ENCODE data around the gene NGLY1. TPM values are rescaled to one million over a fixed set of nuclear protein-coding genes. Genes with fewer than 3 reads are reported as not detected.

NGLY1 gene
- total RNA-seq, 2 experiments from 2014 or later, result 63.1 to 72.8 TPM

- Mint-ChIP-seq H3K27me3 (peaks cover 10% of the 10 kb centered on the region), H3K4me3 (no peak overlapping the region), H3K4me1 (no peaks in the 10 kb centered on the region), H3K36me3 (no peaks in the 10 kb centered on the region), H3K27ac (no peak overlapping the region), H3K9me3 (no peaks in the 10 kb centered on the region)
- no peak for DNase-seq
Observed at GRCh38 chr3:25706213-25706612, 77.0 kb downstream of the NGLY1 start.

- H3K27ac Mint-ChIP-seq, result no peak overlapping the region
- H3K4me3 Mint-ChIP-seq, result no peak overlapping the region
- no peaks in the 10 kb centered on the region for H3K4me1 Mint-ChIP-seq
- no peaks in the 10 kb centered on the region for H3K9me3 Mint-ChIP-seq
- peaks cover 3% of the 10 kb centered on the region for H3K27me3 Mint-ChIP-seq
- DNase-seq, result no peak
- no peaks in the 10 kb centered on the region for H3K36me3 Mint-ChIP-seq
Observed at GRCh38 chr3:25697553-25697952, 85.7 kb downstream of the NGLY1 start.

GRCh38 chr3:25695731-25696420, 87.4 kb downstream of the NGLY1 start:
- Mint-ChIP-seq H3K27ac (no peak overlapping the region), H3K27me3 (peaks cover 3% of the 10 kb centered on the region), H3K4me1 (no peaks in the 10 kb centered on the region), H3K9me3 (no peaks in the 10 kb centered on the region), H3K36me3 (no peaks in the 10 kb centered on the region), H3K4me3 (no peak overlapping the region)
- DNase-seq, result no peak

- no peaks in the 10 kb centered on the region for H3K9me3 Mint-ChIP-seq
- no peak overlapping the region for H3K27ac Mint-ChIP-seq
- no peaks in the 10 kb centered on the region for H3K36me3 Mint-ChIP-seq
- DNase-seq, result no peak
- H3K4me3 Mint-ChIP-seq, result no peak overlapping the region
- H3K27me3 Mint-ChIP-seq, result peaks cover 9% of the 10 kb centered on the region
- no peaks in the 10 kb centered on the region for H3K4me1 Mint-ChIP-seq
Observed at GRCh38 chr3:25693238-25693637, 90.0 kb downstream of the NGLY1 start.

- DNase-seq, result no peak
- Mint-ChIP-seq H3K4me1 (no peaks in the 10 kb centered on the region), H3K4me3 (no peak overlapping the region), H3K36me3 (no peaks in the 10 kb centered on the region), H3K27ac (no peak overlapping the region), H3K9me3 (no peaks in the 10 kb centered on the region), H3K27me3 (peaks cover 9% of the 10 kb centered on the region)
Observed at GRCh38 chr3:25692341-25692740, 90.9 kb downstream of the NGLY1 start.

- DNase-seq, result no peak
- H3K36me3 Mint-ChIP-seq, result no peaks in the 10 kb centered on the region
- H3K9me3 Mint-ChIP-seq, result no peaks in the 10 kb centered on the region
- H3K27ac Mint-ChIP-seq, result no peak overlapping the region
- H3K4me1 Mint-ChIP-seq, result no peaks in the 10 kb centered on the region
- H3K27me3 Mint-ChIP-seq, result peaks cover 9% of the 10 kb centered on the region
- H3K4me3 Mint-ChIP-seq, result no peak overlapping the region
Observed at GRCh38 chr3:25690768-25691533, 92.3 kb downstream of the NGLY1 start.

DNA sequence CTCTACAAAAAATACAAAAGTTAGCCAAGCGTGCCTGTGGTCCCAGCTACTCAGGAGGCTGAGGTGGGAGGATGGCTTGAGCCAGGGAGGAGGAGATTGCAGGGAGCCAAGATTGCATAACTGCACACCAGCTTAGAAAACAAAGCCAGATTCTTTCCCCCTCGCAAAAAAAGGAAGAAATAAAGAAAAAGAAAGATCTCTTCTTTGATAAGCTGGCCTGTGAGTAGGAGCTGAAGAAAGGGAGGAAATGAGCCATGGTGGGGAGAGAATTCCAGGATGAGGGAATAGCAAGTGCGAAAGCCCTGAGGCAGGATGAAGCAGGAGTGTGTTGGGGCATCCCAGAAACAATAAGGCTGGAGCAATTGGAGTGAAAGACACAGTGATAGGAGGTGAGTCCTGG, 94.0 kb downstream of the NGLY1 start:
- Mint-ChIP-seq H3K36me3 (no peaks in the 10 kb centered on the region), H3K4me1 (no peaks in the 10 kb centered on the region), H3K27me3 (peaks cover 9% of the 10 kb centered on the region), H3K4me3 (no peak overlapping the region), H3K9me3 (no peaks in the 10 kb centered on the region), H3K27ac (no peak overlapping the region)
- DNase-seq, result no peak

GRCh38 chr3:25687742-25688141, 95.5 kb downstream of the NGLY1 start:
- Mint-ChIP-seq H3K27ac (no peak overlapping the region), H3K4me3 (no peak overlapping the region), H3K36me3 (no peaks in the 10 kb centered on the region), H3K9me3 (no peaks in the 10 kb centered on the region), H3K27me3 (peaks cover 7% of the 10 kb centered on the region), H3K4me1 (no peaks in the 10 kb centered on the region)
- DNase-seq, result no peak

GRCh38 chr3:25686766-25687165, 96.5 kb downstream of the NGLY1 start:
- H3K4me1 Mint-ChIP-seq, result no peaks in the 10 kb centered on the region
- peaks cover 7% of the 10 kb centered on the region for H3K27me3 Mint-ChIP-seq
- no peaks in the 10 kb centered on the region for H3K9me3 Mint-ChIP-seq

DNA sequence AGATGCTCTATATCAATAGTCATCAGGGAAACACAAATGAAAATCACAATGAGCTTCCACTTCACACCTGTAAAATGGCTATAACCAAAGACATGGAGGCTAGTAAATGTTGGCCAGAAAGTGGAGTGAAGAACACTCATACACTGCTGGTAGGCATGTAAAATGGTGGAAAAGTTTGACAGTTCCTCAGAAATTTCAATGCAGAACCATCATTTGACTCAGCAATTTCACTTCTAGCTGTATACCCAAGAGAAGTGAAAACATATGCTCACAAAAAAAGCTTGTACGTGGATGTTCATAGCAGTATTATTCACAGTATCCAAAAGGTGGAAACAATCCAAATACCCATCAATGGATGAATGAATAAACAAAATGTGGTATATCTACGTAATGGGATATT, 99.4 kb downstream of the NGLY1 start:
- Mint-ChIP-seq H3K27ac (no peak overlapping the region), H3K4me3 (no peak overlapping the region), H3K9me3 (no peaks in the 10 kb centered on the region), H3K36me3 (no peaks in the 10 kb centered on the region), H3K27me3 (peaks cover under 1% of the 10 kb centered on the region), H3K4me1 (no peaks in the 10 kb centered on the region)
- no peak for DNase-seq

More at GRCh38 chr3:25686766-25687165, 96.5 kb downstream of the NGLY1 start:
- H3K27ac Mint-ChIP-seq, result no peak overlapping the region
- no peaks in the 10 kb centered on the region for H3K36me3 Mint-ChIP-seq
- DNase-seq, result no peak
- no peak overlapping the region for H3K4me3 Mint-ChIP-seq

DNA sequence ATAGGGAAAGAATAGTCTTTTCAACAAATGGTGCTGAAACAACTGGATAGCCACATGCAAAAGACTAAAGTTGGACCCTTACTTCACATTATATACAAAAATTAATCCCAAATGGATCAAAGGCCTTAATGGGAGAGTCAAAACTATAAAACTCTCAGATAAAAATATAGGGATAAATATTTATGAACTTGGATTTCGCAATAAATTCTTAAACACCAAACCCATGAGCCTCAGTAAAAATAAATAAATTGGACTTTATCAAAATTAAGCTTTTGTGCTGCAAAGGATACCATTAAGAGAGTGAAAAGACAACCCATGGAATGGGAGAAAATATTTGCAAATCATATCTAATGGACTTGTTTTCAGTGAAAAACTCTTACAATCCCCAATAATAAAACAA, 99.8 kb downstream of the NGLY1 start:
- Mint-ChIP-seq H3K36me3 (no peaks in the 10 kb centered on the region), H3K9me3 (no peaks in the 10 kb centered on the region), H3K27me3 (no peaks in the 10 kb centered on the region), H3K27ac (no peak overlapping the region), H3K4me3 (no peak overlapping the region), H3K4me1 (no peaks in the 10 kb centered on the region)
- no peak for DNase-seq

GRCh38 chr3:25679642-25680302, 103.5 kb downstream of the NGLY1 start:
- H3K4me1 Mint-ChIP-seq, result no peaks in the 10 kb centered on the region
- no peak overlapping the region for H3K4me3 Mint-ChIP-seq
- H3K27ac Mint-ChIP-seq, result no peak overlapping the region
- no peaks in the 10 kb centered on the region for H3K9me3 Mint-ChIP-seq
- H3K36me3 Mint-ChIP-seq, result no peaks in the 10 kb centered on the region
- H3K27me3 Mint-ChIP-seq, result no peaks in the 10 kb centered on the region
- no peak for DNase-seq

DNA sequence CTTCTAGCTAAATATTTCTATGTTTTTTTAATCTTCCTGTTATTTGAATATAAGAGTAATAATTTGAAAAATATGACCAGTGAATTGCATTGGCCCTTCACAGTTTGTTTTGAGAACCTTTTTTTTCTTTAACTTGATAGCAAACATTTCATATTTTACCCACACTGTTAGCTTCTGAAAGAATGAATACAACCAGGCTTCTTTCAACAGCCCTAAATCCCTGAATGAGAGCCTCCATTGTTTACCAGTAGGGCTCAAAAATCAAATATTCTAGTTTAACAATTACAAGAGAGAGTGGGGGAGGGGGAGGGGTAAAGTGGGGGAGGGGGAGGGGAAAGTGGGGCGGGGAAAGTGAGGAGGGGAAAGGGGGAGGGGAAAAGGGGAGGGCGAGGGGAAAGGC, 104.1 kb downstream of the NGLY1 start:
- no peak for DNase-seq
- H3K4me1 Mint-ChIP-seq, result no peaks in the 10 kb centered on the region
- no peak overlapping the region for H3K27ac Mint-ChIP-seq
- no peaks in the 10 kb centered on the region for H3K9me3 Mint-ChIP-seq
- H3K36me3 Mint-ChIP-seq, result no peaks in the 10 kb centered on the region
- no peak overlapping the region for H3K4me3 Mint-ChIP-seq
- no peaks in the 10 kb centered on the region for H3K27me3 Mint-ChIP-seq

GRCh38 chr3:25678581-25678980, 104.7 kb downstream of the NGLY1 start:
- H3K27ac Mint-ChIP-seq, result no peak overlapping the region
- H3K27me3 Mint-ChIP-seq, result no peaks in the 10 kb centered on the region
- H3K9me3 Mint-ChIP-seq, result no peaks in the 10 kb centered on the region
- no peaks in the 10 kb centered on the region for H3K4me1 Mint-ChIP-seq
- H3K36me3 Mint-ChIP-seq, result no peaks in the 10 kb centered on the region
- H3K4me3 Mint-ChIP-seq, result no peak overlapping the region
- DNase-seq, result no peak

GRCh38 chr3:25677121-25677520, 106.1 kb downstream of the NGLY1 start:
- H3K4me3 Mint-ChIP-seq, result no peak overlapping the region

More at GRCh38 chr3:25677121-25677520, 106.1 kb downstream of the NGLY1 start:
- Mint-ChIP-seq H3K4me1 (no peaks in the 10 kb centered on the region), H3K9me3 (no peaks in the 10 kb centered on the region), H3K27ac (no peak overlapping the region), H3K36me3 (no peaks in the 10 kb centered on the region), H3K27me3 (no peaks in the 10 kb centered on the region)
- no peak for DNase-seq
